Sigmoid colon (tissue), 7 donors: ENCODE data around the gene KCNIP1. TPM values are rescaled to one million over a fixed set of nuclear protein-coding genes. Genes with fewer than 3 reads are reported as not detected.
"Not testable (repeated sequence)": the region's sequence is repeated elsewhere in the genome, so short reads cannot be mapped to it uniquely, and the experiment has no call there.

ENCODE experiments used
- DNase-seq: peaks from one replicate; pipeline ENCODE4 v3.0.0-alpha.2; 2019
- H3K27ac ChIP-seq, 4 donors: fragments of 200-600 bp; sonication (generic); one replicate each; pipeline ENCODE4 v1.5.1; 2016 to 2019; ENCODE audit warnings: mild to moderate bottlenecking in 1 of 4
- H3K27me3 ChIP-seq, 3 donors: fragments of 200-600 bp; sonication (generic); one replicate each; pipeline ENCODE4 v1.5.1; 2019; ENCODE audit warnings: mild to moderate bottlenecking in 1 of 3
- H3K36me3 ChIP-seq, 4 donors: fragments of 200-600 bp; sonication (generic); one replicate each; pipeline ENCODE4 v1.5.1; 2016 to 2019
- H3K4me1 ChIP-seq, 4 donors: fragments of 200-600 bp; sonication (generic); one replicate each; pipeline ENCODE4 v1.5.1; 2017 to 2019
- H3K4me3 ChIP-seq, 4 donors: fragments of 200-600 bp; sonication (generic); one replicate each; pipeline ENCODE4 v1.5.1; 2017 to 2019; ENCODE audit warnings: mild to moderate bottlenecking in 2 of 4, moderate library complexity in 1 of 4
- H3K9me3 ChIP-seq, 4 donors: fragments of 200-600 bp in 3 of 4; sonication (generic) in 3 of 4; one replicate each; pipeline versions ENCODE4 v1.5.1 to v1.6.1; 2013 to 2019
- EP300 ChIP-seq, 4 donors: sonication (generic); formaldehyde crosslinking; IDR thresholded peaks; one replicate each; pipeline ENCODE4 v1.6.1; 2017; ENCODE audit warnings: antibody characterized with exemption in 4 of 4
- POLR2A ChIP-seq, 2 donors: fragments of 450-650 bp; IDR thresholded peaks; one replicate each; pipeline ENCODE4 v1.6.1; 2016; ENCODE audit warnings: antibody characterized with exemption in 2 of 2, mild to moderate bottlenecking in 2 of 2, moderate library complexity in 2 of 2
- POLR2AphosphoS5 ChIP-seq, 4 donors: sonication (generic); formaldehyde crosslinking; IDR thresholded peaks; one replicate each; pipeline ENCODE4 v1.6.1; 2017; ENCODE audit warnings: antibody characterized with exemption in 4 of 4
- WGBS, 2 donors: extraction: QIAGEN DNeasy Blood & Tissue Kit; methylation state at CpG; one replicate each; pipeline ENCODE4 v1.1.7; 2013; 5-methylcytosine and 5-hydroxymethylcytosine counted together
- intact Hi-C: fragments of 100-400 bp; cut with DNase I; formaldehyde crosslinking; loops from one replicate; pipeline ENCODE4 v1.15.1; 2023
- polyA plus RNA-seq, 3 donors: library from polyadenylated mRNA; stranded (reverse); fragments of 200-250 nt; gene quantifications; one replicate each; pipeline ENCODE4 v1.2.3, GENCODE V29; 2013
- total RNA-seq, 4 donors: library from RNA; depleted of rRNA; stranded (reverse); fragments of >200 nt; gene quantifications; one replicate each; pipeline ENCODE4 v1.1.0, GENCODE V29; 2016
- TF ChIP-seq, protein P1 (sequence below), 4 experiments: fragments of 450-650 bp in 3 of 4; fragments of 200-600 bp in 1 of 4; IDR thresholded peaks; one replicate each; pipeline ENCODE4 v1.5.1; 2016 to 2019; ENCODE audit warnings: antibody characterized with exemption in 4 of 4, mild to moderate bottlenecking in 3 of 4, moderate library complexity in 2 of 4
- donor health status: healthy with polysubstance abuse.
- donor health status: Bipolar disorder and iron deficiency.
- donor health status: healthy.

KCNIP1 gene
- total and polyA plus RNA-seq, 7 donors = 0.28 to 2.8 (median 1.1) TPM; not detected in 2

DNA sequence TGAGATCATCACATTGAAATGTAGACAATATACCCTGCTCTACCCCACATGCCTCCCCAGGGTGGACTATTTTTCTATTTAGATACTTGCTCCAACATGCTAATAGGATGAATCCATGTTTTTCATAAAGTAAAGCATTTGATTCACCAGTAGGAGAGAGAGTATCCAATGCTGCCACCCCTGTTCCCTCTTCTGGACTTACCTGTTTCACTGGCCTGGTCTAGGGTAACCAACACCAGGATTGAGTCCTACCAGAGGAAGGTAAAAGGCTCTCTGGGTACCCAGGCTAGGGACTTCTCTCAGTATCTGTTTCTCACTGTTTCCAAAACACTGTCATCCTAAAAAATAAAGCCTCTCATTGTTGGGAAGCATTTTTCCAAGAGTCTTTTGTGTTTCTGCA is 249.5 kb downstream of the KCNIP1 start:
- no peak overlapping the region for H3K27ac ChIP-seq
- no peaks in the 10 kb centered on the region for H3K27me3 ChIP-seq
- H3K4me1 ChIP-seq = peaks cover 0 to 40% (median 37%) of the 10 kb centered on the region in 4 donors
- H3K36me3 ChIP-seq = no peaks in the 10 kb centered on the region
- no peak for TF ChIP-seq EP300 (IDR thresholded peaks at IDR 0.05)
- TF ChIP-seq POLR2A (IDR thresholded peaks at IDR 0.05) = no peak
- TF ChIP-seq, protein P1, sequence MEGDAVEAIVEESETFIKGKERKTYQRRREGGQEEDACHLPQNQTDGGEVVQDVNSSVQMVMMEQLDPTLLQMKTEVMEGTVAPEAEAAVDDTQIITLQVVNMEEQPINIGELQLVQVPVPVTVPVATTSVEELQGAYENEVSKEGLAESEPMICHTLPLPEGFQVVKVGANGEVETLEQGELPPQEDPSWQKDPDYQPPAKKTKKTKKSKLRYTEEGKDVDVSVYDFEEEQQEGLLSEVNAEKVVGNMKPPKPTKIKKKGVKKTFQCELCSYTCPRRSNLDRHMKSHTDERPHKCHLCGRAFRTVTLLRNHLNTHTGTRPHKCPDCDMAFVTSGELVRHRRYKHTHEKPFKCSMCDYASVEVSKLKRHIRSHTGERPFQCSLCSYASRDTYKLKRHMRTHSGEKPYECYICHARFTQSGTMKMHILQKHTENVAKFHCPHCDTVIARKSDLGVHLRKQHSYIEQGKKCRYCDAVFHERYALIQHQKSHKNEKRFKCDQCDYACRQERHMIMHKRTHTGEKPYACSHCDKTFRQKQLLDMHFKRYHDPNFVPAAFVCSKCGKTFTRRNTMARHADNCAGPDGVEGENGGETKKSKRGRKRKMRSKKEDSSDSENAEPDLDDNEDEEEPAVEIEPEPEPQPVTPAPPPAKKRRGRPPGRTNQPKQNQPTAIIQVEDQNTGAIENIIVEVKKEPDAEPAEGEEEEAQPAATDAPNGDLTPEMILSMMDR (IDR thresholded peaks at IDR 0.05) = no peak
- TF ChIP-seq POLR2AphosphoS5 (IDR thresholded peaks at IDR 0.05) = no peak
- no peaks in the 10 kb centered on the region for H3K9me3 ChIP-seq
- H3K4me3 ChIP-seq = no peak overlapping the region
- DNase-seq = no peak
- intact Hi-C loops = no loop called here

GRCh38 chr5:170754508-170754907 is 250.7 kb downstream of the KCNIP1 start:
- H3K4me3 ChIP-seq, DNase-seq, H3K9me3 ChIP-seq, intact Hi-C loops, H3K27me3 ChIP-seq, H3K27ac ChIP-seq, H3K36me3 ChIP-seq: not testable (repeated sequence)
- peaks cover 0 to 40% (median 38%) of the 10 kb centered on the region in 4 donors for H3K4me1 ChIP-seq
- WGBS, 2 donors = 89 to 92% methylated on average over 2 of the region's 2 CpGs

DNA sequence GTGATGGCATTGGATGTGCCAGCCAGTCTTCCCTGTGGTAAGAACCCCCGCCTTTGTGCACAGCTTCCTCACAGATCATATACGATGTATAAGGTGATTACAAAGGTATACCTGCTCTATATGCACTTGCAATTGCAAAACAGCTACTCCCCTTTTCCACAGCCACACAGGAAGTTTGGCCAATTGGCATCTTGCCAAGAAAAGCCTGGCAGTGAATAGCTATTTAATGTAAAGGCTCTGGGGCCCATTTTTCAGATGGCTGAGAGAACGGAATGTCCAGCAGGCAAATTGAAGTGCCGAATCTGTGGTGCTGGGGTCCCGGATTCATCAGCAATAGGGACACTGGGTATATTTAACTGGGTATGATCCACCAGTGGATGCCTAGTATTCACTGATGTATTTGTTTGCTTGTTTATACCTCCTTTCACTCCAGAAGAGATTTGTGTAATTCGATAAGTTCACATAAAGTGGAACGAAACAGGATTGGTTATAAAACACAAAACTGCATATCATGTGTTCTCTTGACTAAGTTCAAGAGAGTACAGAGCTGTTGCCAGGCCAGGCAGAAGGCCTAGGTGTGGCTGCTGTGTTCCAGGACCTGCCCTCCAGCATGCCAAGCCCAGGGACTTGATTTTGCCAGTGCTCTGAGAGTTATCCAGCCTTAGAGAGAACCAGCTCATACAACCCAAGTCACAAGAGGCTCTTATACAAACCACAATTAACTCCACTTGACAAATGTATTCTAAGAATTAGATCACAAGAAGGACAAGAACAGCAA is 252.0 kb downstream of the KCNIP1 start:
- WGBS, 2 donors = 23 to 67% methylated on average over 7 of the region's 7 CpGs
- H3K9me3 ChIP-seq = no peaks in the 10 kb centered on the region
- DNase-seq = no peak
- H3K27ac ChIP-seq = peak overlapping the region in 1 of 4 donors; percentile 51
- intact Hi-C loops = no loop called here
- no peaks in the 10 kb centered on the region for H3K36me3 ChIP-seq
- no peaks in the 10 kb centered on the region for H3K27me3 ChIP-seq
- TF ChIP-seq EP300 (IDR thresholded peaks at IDR 0.05) = no peak
- TF ChIP-seq, protein P1 (IDR thresholded peaks at IDR 0.05) = no peak
- no peak for TF ChIP-seq POLR2AphosphoS5 (IDR thresholded peaks at IDR 0.05)
- no peak for TF ChIP-seq POLR2A (IDR thresholded peaks at IDR 0.05)
- H3K4me1 ChIP-seq = peaks cover 0 to 40% (median 38%) of the 10 kb centered on the region in 4 donors
- no peak overlapping the region for H3K4me3 ChIP-seq

- WGBS, 2 donors = 89 to 90% methylated on average over 8 of the region's 8 CpGs
- Histone ChIP-seq H3K9me3 (no peaks in the 10 kb centered on the region), H3K27ac (peak overlapping the region in 3 of 4 donors; percentile 30 to 51 (median 35)), H3K4me1 (peaks cover 0 to 37% (median 34%) of the 10 kb centered on the region in 4 donors), H3K27me3 (no peaks in the 10 kb centered on the region), H3K4me3 (no peak overlapping the region), H3K36me3 (no peaks in the 10 kb centered on the region)
- TF ChIP-seq, protein P1 (IDR thresholded peaks at IDR 0.05) = no peak
- no peak for TF ChIP-seq EP300 (IDR thresholded peaks at IDR 0.05)
- no peak for TF ChIP-seq POLR2A (IDR thresholded peaks at IDR 0.05)
- intact Hi-C loops = no loop called here
- no peak for DNase-seq
Measured at GRCh38 chr5:170756691-170757090, 252.9 kb downstream of the KCNIP1 start.

DNA sequence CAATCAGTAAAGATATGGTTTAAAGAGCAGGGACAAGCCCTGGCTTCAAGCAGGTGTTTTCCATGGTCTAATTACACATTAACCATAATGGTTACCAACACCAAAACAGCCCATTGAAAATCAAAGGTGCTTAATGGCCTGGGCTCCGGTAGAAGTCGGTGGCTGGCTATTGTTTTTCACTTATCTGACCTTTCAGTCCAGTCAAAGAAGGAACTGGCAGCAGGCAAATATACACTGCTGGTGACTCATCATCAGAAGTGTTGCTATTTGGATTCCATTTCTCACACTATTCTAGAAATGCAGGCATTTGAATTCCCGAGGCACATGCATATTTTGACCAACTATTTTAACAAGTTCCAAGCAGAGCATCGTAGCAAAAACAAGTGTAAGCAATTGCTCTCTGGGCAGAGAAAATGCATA is 253.4 kb downstream of the KCNIP1 start:
- DNase-seq = no peak
- 20 to 39% methylated on average over 4 of the region's 4 CpGs for WGBS, 2 donors
- Histone ChIP-seq H3K27me3 (no peaks in the 10 kb centered on the region), H3K4me1 (peaks cover 0 to 32% (median 29%) of the 10 kb centered on the region in 4 donors), H3K27ac (peak overlapping the region in 3 of 4 donors; percentile 30 to 59 (median 35)), H3K4me3 (no peak overlapping the region), H3K9me3 (no peaks in the 10 kb centered on the region), H3K36me3 (no peaks in the 10 kb centered on the region)
- intact Hi-C loops = no loop called here
- TF ChIP-seq, protein P1 (IDR thresholded peaks at IDR 0.05) = no peak
- TF ChIP-seq POLR2AphosphoS5 (IDR thresholded peaks at IDR 0.05) = no peak
- TF ChIP-seq POLR2A (IDR thresholded peaks at IDR 0.05) = no peak
- no peak for TF ChIP-seq EP300 (IDR thresholded peaks at IDR 0.05)
